Mesenteric fat pad (tissue), 1 donor: ENCODE measurements around the gene FBLN2. TPM values are rescaled to one million over a fixed set of nuclear protein-coding genes. Genes with fewer than 3 reads are reported as not detected.

Experiments used
- DNase-seq: peaks from one replicate; pipeline ENCODE4 v3.0.0-alpha.2; 2020; ENCODE audit warnings: low spot score
- total RNA-seq: library from RNA; stranded (reverse); fragmentation: NEBNext Ultra II Directional; extraction: Animal tissue kit (Norgen Biotek cat#: 25700); gene quantifications from one replicate; pipeline ENCODE4 v1.2.1, GENCODE V29; 2021
- donor health status: DM: yes; HTN: yes; CAD: no.

FBLN2 gene
- total RNA-seq, 1 donor from 2014 or later: 269 TPM

- DNase-seq: no peak
Observed at GRCh38 chr3:13676356-13677017, 127.6 kb downstream of the FBLN2 start.

- no peak for DNase-seq
Observed at GRCh38 chr3:13677272-13677671, 128.3 kb downstream of the FBLN2 start.

- DNase-seq: no peak
Observed at GRCh38 chr3:13681931-13682330, 133.0 kb downstream of the FBLN2 start.

- DNase-seq: no peak
Observed at GRCh38 chr3:13682331-13683013, 133.5 kb downstream of the FBLN2 start.

- DNase-seq: no peak
Observed at GRCh38 chr3:13683288-13683687, 134.4 kb downstream of the FBLN2 start.

- no peak for DNase-seq
Observed at GRCh38 chr3:13683772-13684171, 134.8 kb downstream of the FBLN2 start.

- DNase-seq: no peak
Observed at GRCh38 chr3:13684350-13684749, 135.4 kb downstream of the FBLN2 start.

GRCh38 chr3:13684854-13685253, 135.9 kb downstream of the FBLN2 start:
- no peak for DNase-seq

GRCh38 chr3:13685721-13686120, 136.8 kb downstream of the FBLN2 start:
- no peak for DNase-seq

GRCh38 chr3:13686367-13687160, 137.6 kb downstream of the FBLN2 start:
- no peak for DNase-seq

- DNase-seq: no peak
Observed at GRCh38 chr3:13687517-13687943, 138.6 kb downstream of the FBLN2 start.

Other genes with a start within 250 kb of the FBLN2 start
- gene NUP210, start 128.8 kb upstream of the FBLN2 start, total RNA-seq: 1.5 TPM
- 7.9 TPM for gene HDAC11, start 68.8 kb upstream of the FBLN2 start, total RNA-seq